Measurements from ENCODE around the gene HS2ST1.
A peak's percentile ranks its signal among the peaks of the same experiment; 100 is the strongest.

The HS2ST1 gene

GRCh38 chr1:86913399-86913895 lies 988 bp upstream of the HS2ST1 start:
- Mint-ChIP-seq H3K36me3 (ENCODE audit: low read depth) (peaks cover 25% of the 10 kb centered on the region), H3K27me3 (ENCODE audit: low read depth) (no peaks in the 10 kb centered on the region), H3K27ac (no peak overlapping the region), H3K4me3 (no peak overlapping the region), H3K9me3 (no peaks in the 10 kb centered on the region), H3K4me1 (ENCODE audit: low read depth) (peaks cover 40% of the 10 kb centered on the region)
- peak; percentile 37 for DNase-seq (ENCODE audit: low spot score)

DNA sequence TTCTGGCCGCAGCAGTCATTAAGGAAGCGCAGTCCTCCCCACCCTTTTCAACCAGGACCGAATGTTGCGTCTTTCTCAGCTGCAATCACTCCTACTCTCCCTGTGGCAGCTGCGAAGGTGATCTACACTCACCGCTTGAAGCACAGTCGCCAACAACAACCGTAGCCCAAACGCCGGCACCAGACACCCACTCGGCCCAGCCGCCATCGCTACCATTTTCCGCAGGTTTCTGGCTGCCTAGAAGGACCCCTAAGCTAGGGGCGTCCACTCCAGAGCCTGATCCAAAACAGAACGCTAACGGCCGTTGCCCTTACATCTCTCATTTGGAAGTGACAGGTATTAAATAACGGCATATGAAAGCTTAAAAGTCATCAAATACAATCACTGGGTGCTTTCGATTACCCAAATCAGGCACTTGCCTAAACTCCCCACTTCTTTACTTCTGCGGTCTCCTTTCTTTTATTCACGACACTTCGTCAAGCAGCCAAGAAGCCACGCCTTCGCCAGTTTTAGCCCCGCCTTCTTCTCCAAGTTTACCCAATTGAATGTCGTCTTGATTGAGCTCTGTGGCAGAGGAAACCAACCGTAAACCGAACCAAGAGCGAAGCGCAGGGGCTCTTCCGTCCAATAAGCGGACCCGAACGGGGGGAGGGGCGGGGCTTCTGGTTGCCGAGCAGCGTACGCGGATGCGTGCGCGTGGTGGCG lies 387 bp upstream of the HS2ST1 start, which contains the start of gene SELENOF:
TSS of gene SELENOF (minus strand) at position 231 of the 705 bp plus-strand sequence. CDS start at position 216, 15 bp downstream.
- Mint-ChIP-seq H3K4me1 (ENCODE audit: low read depth) (peaks cover 35% of the 10 kb centered on the region), H3K27ac (no peak within 1 kb of the TSS), H3K9me3 (no peaks in the 10 kb centered on the region), H3K4me3 (no peak within 1 kb of the TSS), H3K27me3 (ENCODE audit: low read depth) (no peaks in the 10 kb centered on the region), H3K36me3 (ENCODE audit: low read depth) (peaks cover 24% of the 10 kb centered on the region)
- DNase-seq (ENCODE audit: low spot score): peak; percentile 98

DNA sequence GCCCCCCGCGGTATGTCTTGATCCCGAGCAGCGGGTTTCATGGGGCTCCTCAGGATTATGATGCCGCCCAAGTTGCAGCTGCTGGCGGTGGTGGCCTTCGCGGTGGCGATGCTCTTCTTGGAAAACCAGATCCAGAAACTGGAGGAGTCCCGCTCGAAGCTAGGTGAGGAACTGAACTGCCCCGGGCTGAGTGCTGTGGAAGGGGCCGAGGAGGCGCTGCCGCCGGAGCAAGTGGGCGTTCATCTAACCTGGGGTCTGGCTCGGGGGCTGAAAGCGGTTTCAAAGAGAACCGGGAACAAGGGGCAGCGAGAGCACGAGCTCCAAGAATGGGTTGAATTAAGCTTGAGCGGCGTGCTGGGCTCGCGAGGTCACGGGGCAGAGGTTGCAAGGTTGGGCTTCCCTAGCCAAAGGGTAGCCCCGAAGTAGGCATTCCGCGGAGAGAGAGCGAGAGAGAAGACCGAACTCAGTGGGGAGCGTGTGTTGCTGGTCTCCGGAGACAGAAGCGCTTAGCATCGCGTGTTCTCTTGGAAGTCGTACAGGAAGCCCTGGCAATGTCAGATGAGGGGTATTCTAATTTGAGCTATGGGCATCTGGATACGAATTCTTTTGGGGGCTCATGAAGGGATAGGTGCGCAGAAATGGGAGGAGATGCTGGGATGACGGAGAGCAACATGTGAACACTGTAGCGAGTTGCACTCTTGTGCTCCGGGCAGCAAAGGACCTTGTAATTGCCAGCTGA lies 732 bp downstream of the HS2ST1 start:
- DNase-seq (ENCODE audit: low spot score): peak; percentile 42
- no peak overlapping the region for H3K4me3 Mint-ChIP-seq
- H3K9me3 Mint-ChIP-seq: no peaks in the 10 kb centered on the region
- peaks cover 25% of the 10 kb centered on the region for H3K4me1 Mint-ChIP-seq (ENCODE audit: low read depth)
- no peaks in the 10 kb centered on the region for H3K27me3 Mint-ChIP-seq (ENCODE audit: low read depth)
- H3K27ac Mint-ChIP-seq: no peak overlapping the region
- peaks cover 13% of the 10 kb centered on the region for H3K36me3 Mint-ChIP-seq (ENCODE audit: low read depth)

- Mint-ChIP-seq H3K27ac (no peak overlapping the region), H3K4me3 (no peak overlapping the region), H3K36me3 (ENCODE audit: low read depth) (peaks cover 14% of the 10 kb centered on the region), H3K4me1 (ENCODE audit: low read depth) (peaks cover 23% of the 10 kb centered on the region), H3K9me3 (peaks cover 4% of the 10 kb centered on the region), H3K27me3 (ENCODE audit: low read depth) (no peaks in the 10 kb centered on the region)
- DNase-seq (ENCODE audit: low spot score): no peak
These were observed 1.4 kb downstream of the HS2ST1 start for GRCh38 chr1:86915737-86916235.

DNA sequence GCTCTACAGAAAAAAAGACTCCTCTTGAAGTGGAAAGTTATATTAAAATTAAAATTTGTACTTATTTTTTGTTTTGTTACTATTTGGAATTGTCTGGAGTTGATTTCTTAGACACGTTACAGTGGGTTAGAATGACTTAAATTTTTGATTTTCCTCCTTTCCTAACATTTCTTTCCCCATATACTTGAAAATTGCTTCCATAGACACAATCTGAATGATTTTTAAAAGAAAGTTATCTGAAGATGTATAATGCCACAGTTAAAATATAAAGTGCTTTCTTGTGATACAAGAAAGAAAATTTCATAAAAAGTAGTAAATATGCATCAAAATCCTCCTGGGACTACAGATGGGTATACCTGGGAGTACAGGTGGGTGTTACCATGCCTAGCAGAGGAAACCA lies 2.3 kb downstream of the HS2ST1 start:
- H3K27ac Mint-ChIP-seq: no peak overlapping the region
- H3K4me1 Mint-ChIP-seq (ENCODE audit: low read depth): peaks cover 16% of the 10 kb centered on the region
- no peaks in the 10 kb centered on the region for H3K27me3 Mint-ChIP-seq (ENCODE audit: low read depth)
- DNase-seq (ENCODE audit: low spot score): no peak
- peaks cover 10% of the 10 kb centered on the region for H3K9me3 Mint-ChIP-seq
- H3K36me3 Mint-ChIP-seq (ENCODE audit: low read depth): peaks cover 10% of the 10 kb centered on the region
- H3K4me3 Mint-ChIP-seq: no peak overlapping the region

DNA sequence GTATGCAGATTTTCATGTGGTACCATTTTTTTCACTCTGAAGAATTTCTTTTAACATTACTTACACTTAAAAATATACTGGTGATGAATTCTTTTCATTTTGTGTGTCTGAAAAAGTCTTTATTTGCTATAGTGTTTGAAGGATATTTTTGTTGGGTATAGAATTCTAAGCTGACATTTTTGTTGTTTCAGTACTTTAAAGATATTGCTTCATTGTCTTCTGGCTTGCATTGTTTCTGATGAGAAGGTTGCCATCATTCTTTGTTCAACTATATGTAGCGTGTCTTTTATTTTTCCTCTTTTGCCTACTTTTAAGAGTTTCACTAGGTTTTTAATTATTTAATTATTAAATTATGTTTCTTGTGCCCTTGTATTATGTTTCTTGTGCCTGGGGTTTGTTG lies 8.0 kb downstream of the HS2ST1 start:
- no peak for DNase-seq (ENCODE audit: low spot score)
- Mint-ChIP-seq H3K27ac (no peak overlapping the region), H3K9me3 (peaks cover 50% of the 10 kb centered on the region), H3K27me3 (ENCODE audit: low read depth) (no peaks in the 10 kb centered on the region), H3K4me1 (ENCODE audit: low read depth) (peaks cover 9% of the 10 kb centered on the region), H3K36me3 (ENCODE audit: low read depth) (peaks cover 37% of the 10 kb centered on the region), H3K4me3 (no peak overlapping the region)

GRCh38 chr1:86924324-86924960 lies 10.0 kb downstream of the HS2ST1 start:
- no peak overlapping the region for H3K4me3 Mint-ChIP-seq
- no peaks in the 10 kb centered on the region for H3K27me3 Mint-ChIP-seq (ENCODE audit: low read depth)
- peaks cover 5% of the 10 kb centered on the region for H3K4me1 Mint-ChIP-seq (ENCODE audit: low read depth)
- H3K27ac Mint-ChIP-seq: no peak overlapping the region
- H3K36me3 Mint-ChIP-seq (ENCODE audit: low read depth): peaks cover 37% of the 10 kb centered on the region
- H3K9me3 Mint-ChIP-seq: peaks cover 50% of the 10 kb centered on the region
- DNase-seq (ENCODE audit: low spot score): no peak

DNA sequence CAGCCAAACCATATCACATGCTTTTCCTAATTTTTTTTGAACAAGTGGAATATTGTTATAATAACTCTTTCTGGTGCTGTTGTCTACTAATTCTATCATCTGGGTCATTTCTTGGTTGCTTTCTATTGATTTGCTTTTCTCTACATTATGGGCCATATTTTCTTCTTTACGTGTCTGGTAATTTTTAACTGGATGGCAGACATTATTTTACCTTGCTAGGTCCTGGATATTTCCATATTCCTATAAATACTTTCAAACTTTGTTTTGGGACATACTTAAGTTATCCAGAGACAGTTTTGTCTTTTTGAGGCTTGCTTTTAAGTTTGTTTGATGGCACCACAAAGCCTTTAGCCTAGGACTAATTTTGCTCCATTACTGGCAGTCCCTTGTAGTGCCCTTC lies 11.3 kb downstream of the HS2ST1 start:
- Mint-ChIP-seq H3K27ac (no peak overlapping the region), H3K27me3 (ENCODE audit: low read depth) (no peaks in the 10 kb centered on the region), H3K4me1 (ENCODE audit: low read depth) (peaks cover 5% of the 10 kb centered on the region), H3K36me3 (ENCODE audit: low read depth) (peaks cover 33% of the 10 kb centered on the region), H3K4me3 (no peak overlapping the region), H3K9me3 (peaks cover 46% of the 10 kb centered on the region)
- DNase-seq (ENCODE audit: low spot score): no peak

GRCh38 chr1:86926883-86927282 lies 12.4 kb downstream of the HS2ST1 start:
- Mint-ChIP-seq H3K27me3 (ENCODE audit: low read depth) (no peaks in the 10 kb centered on the region), H3K9me3 (peaks cover 38% of the 10 kb centered on the region), H3K27ac (no peak overlapping the region), H3K36me3 (ENCODE audit: low read depth) (peaks cover 28% of the 10 kb centered on the region), H3K4me1 (ENCODE audit: low read depth) (peaks cover 5% of the 10 kb centered on the region), H3K4me3 (no peak overlapping the region)
- no peak for DNase-seq (ENCODE audit: low spot score)

DNA sequence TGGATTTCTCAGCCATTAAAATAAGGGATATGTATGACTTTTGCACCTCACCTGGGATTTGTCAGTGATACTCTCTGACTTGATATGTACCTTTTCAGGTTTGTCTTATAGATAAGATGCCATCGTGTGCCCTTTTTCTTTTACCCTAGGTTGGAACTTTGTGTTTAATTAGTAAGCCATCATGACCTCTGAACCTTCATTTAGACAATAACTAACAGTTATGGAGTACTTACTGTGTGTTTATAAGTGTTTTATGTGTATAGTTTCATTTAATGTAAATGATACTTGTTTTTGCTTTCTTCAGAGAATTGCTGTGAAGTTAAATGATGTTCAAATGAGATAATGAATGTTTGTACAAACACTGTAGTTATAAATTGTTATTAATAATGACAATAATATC lies 14.4 kb downstream of the HS2ST1 start:
- no peak overlapping the region for H3K27ac Mint-ChIP-seq
- H3K9me3 Mint-ChIP-seq: peaks cover 22% of the 10 kb centered on the region
- H3K4me3 Mint-ChIP-seq: no peak overlapping the region
- no peaks in the 10 kb centered on the region for H3K27me3 Mint-ChIP-seq (ENCODE audit: low read depth)
- peaks cover 18% of the 10 kb centered on the region for H3K36me3 Mint-ChIP-seq (ENCODE audit: low read depth)
- peaks cover 8% of the 10 kb centered on the region for H3K4me1 Mint-ChIP-seq (ENCODE audit: low read depth)
- no peak for DNase-seq (ENCODE audit: low spot score)

DNA sequence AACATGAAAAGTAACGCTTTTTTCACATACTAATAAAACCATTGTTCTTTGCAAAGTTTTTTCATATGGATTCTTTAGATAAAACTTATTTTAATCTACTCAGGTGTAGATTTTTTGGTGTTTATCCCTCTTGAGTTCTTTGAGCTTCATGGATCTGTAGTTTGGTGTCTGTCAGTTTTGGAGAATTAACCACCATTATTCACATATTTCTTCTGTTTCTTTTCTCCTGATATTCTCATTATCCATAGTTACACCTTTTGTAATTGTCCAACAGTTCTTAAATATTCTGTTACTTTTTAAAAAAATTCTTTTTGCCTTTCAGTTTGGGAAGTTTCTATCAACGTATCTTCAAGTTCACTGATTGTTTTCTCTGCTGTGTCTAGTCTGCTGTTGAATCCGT lies 18.6 kb downstream of the HS2ST1 start:
- H3K36me3 Mint-ChIP-seq (ENCODE audit: low read depth): no peaks in the 10 kb centered on the region
- peaks cover 4% of the 10 kb centered on the region for H3K4me1 Mint-ChIP-seq (ENCODE audit: low read depth)
- no peak for DNase-seq (ENCODE audit: low spot score)
- no peak overlapping the region for H3K4me3 Mint-ChIP-seq
- no peak overlapping the region for H3K27ac Mint-ChIP-seq
- no peaks in the 10 kb centered on the region for H3K9me3 Mint-ChIP-seq
- H3K27me3 Mint-ChIP-seq (ENCODE audit: low read depth): no peaks in the 10 kb centered on the region

- H3K4me3 Mint-ChIP-seq: no peak overlapping the region
- H3K27ac Mint-ChIP-seq: no peak overlapping the region
- peaks cover 5% of the 10 kb centered on the region for H3K4me1 Mint-ChIP-seq (ENCODE audit: low read depth)
- no peak for DNase-seq (ENCODE audit: low spot score)
- H3K36me3 Mint-ChIP-seq (ENCODE audit: low read depth): no peaks in the 10 kb centered on the region
- no peaks in the 10 kb centered on the region for H3K9me3 Mint-ChIP-seq
- H3K27me3 Mint-ChIP-seq (ENCODE audit: low read depth): no peaks in the 10 kb centered on the region
These were observed 19.3 kb downstream of the HS2ST1 start for GRCh38 chr1:86933562-86934377.

- Mint-ChIP-seq H3K27me3 (ENCODE audit: low read depth) (no peaks in the 10 kb centered on the region), H3K27ac (no peak overlapping the region), H3K36me3 (ENCODE audit: low read depth) (no peaks in the 10 kb centered on the region), H3K9me3 (no peaks in the 10 kb centered on the region), H3K4me1 (ENCODE audit: low read depth) (peaks cover 1% of the 10 kb centered on the region), H3K4me3 (no peak overlapping the region)
- no peak for DNase-seq (ENCODE audit: low spot score)
These were observed 24.0 kb downstream of the HS2ST1 start for GRCh38 chr1:86938450-86938849.

Measured in T-helper 2 cell treated with Interferon-gamma antibody and Interleukin-4, amounts not matched to agents 5 μg/mL and 100 μg/mL, for 36 hours (primary cell).